GM23248 (cell line): Measurements from ENCODE around the gene CAPN14. TPM values are rescaled to one million over a fixed set of nuclear protein-coding genes. Genes with fewer than 3 reads are reported as not detected.

Experiments used
- DNase-seq: peaks from one replicate; pipeline ENCODE4 v3.0.0-alpha.2; 2015
- H2AFZ ChIP-seq: fragments of 200-600 bp; sonication (generic); 2 replicates; pipeline ENCODE4 v1.6.1; 2016; ENCODE audit warnings: antibody characterized with exemption
- H3F3A ChIP-seq: fragments of 200-600 bp; sonication (generic); 2 replicates; pipeline ENCODE4 v1.6.1; 2016; ENCODE audit warnings: mild to moderate bottlenecking, antibody characterized with exemption, mixed run types; ENCODE audit not compliant: insufficient read depth
- H3K27ac ChIP-seq: fragments of 200-600 bp; sonication (generic); 2 replicates; pipeline ENCODE4 v1.5.1; 2016; ENCODE audit warnings: mild to moderate bottlenecking
- H3K27me3 ChIP-seq: fragments of 200-600 bp; sonication (generic); replicated peaks from 2 replicates; pipeline ENCODE4 v1.6.1; 2016; ENCODE audit warnings: mild to moderate bottlenecking; ENCODE audit not compliant: insufficient read depth
- H3K36me3 ChIP-seq: fragments of 200-600 bp; sonication (generic); 2 replicates; pipeline ENCODE4 v1.6.1; 2016; ENCODE audit warnings: low read depth, mild to moderate bottlenecking
- H3K4me1 ChIP-seq: fragments of 200-600 bp; sonication (generic); 2 replicates; pipeline ENCODE4 v1.6.1; 2016; ENCODE audit warnings: mild to moderate bottlenecking; ENCODE audit not compliant: insufficient read depth
- H3K4me2 ChIP-seq: fragments of 200-600 bp; sonication (generic); one replicate; pipeline ENCODE4 v1.6.1; 2016; ENCODE audit warnings: mild to moderate bottlenecking; ENCODE audit not compliant: unreplicated experiment
- H3K4me3 ChIP-seq: fragments of 200-600 bp; sonication (generic); 2 replicates; pipeline ENCODE4 v1.5.1; 2016; ENCODE audit warnings: mild to moderate bottlenecking
- H3K79me2 ChIP-seq: fragments of 200-600 bp; sonication (generic); 2 replicates; pipeline ENCODE4 v1.6.1; 2016; ENCODE audit warnings: mild to moderate bottlenecking; ENCODE audit not compliant: insufficient read depth
- H3K9ac ChIP-seq: fragments of 200-600 bp; sonication (generic); 2 replicates; pipeline ENCODE4 v1.6.1; 2016; ENCODE audit warnings: mild to moderate bottlenecking
- H3K9me2 ChIP-seq: fragments of 200-600 bp; sonication (generic); 2 replicates; pipeline ENCODE4 v1.6.1; 2016; ENCODE audit warnings: mixed run types, mild to moderate bottlenecking, moderate library complexity; ENCODE audit not compliant: insufficient read depth
- H3K9me3 ChIP-seq: fragments of 200-600 bp; sonication (generic); one replicate; pipeline ENCODE4 v1.6.1; 2017; ENCODE audit warnings: low read depth
- H4K20me1 ChIP-seq: fragments of 200-600 bp; sonication (generic); 2 replicates; pipeline ENCODE4 v1.6.0; 2016; ENCODE audit not compliant: insufficient read depth
- EZH2 ChIP-seq: fragments of 200-600 bp; sonication (generic); IDR thresholded peaks from 2 replicates; pipeline ENCODE4 v1.6.1; 2018; ENCODE audit warnings: antibody characterized with exemption, mild to moderate bottlenecking; ENCODE audit not compliant: insufficient read depth, poor library complexity, severe bottlenecking
- EZH2phosphoT487 ChIP-seq: fragments of 200-600 bp; sonication (generic); IDR thresholded peaks from 2 replicates; pipeline ENCODE4 v1.6.1; 2018; ENCODE audit warnings: antibody characterized with exemption, moderate library complexity, mild to moderate bottlenecking, low read depth; ENCODE audit not compliant: insufficient read depth
- WGBS, 2 experiments: methylation state at CpG; one replicate each; pipeline ENCODE4 v1.1.6; 2015 to 2017; ENCODE audit warnings: low lambda C conversion rate in 2 of 2, low coverage in 1 of 2; ENCODE audit errors: missing lambda C conversion rate in 2 of 2; 5-methylcytosine and 5-hydroxymethylcytosine counted together
- in situ Hi-C: fragments of 300-500 bp; cut with MboI; formaldehyde crosslinking; loops from 2 replicates; pipeline ENCODE4 v1.15.0; 2020
- polyA plus RNA-seq: library from polyadenylated mRNA; unstranded; fragments of >200 nt; fragmentation: Nextera tagmentation; extraction: Ambion mirVana; gene quantifications from 2 replicates; pipeline ENCODE4 v1.2.1, GENCODE V29; 2016
- total RNA-seq: library from RNA; depleted of rRNA; stranded (reverse); fragments of >200 nt; shearing (Covaris generic); gene quantifications from 2 replicates; pipeline ENCODE4 v1.2.3, GENCODE V29; 2014

The CAPN14 gene
- total and polyA plus RNA-seq, 2 experiments from 2014 or later: 0.11 TPM; not detected in 1

- in situ Hi-C loops: no loop called here
- H2AFZ ChIP-seq: no peak overlapping the region
These were observed 12.1 kb downstream of the CAPN14 start for GRCh38 chr2:31205186-31205585.

GRCh38 chr2:31204783-31205182, 12.5 kb downstream of the CAPN14 start:
- no peak overlapping the region for H3K4me3 ChIP-seq
- H3K27ac ChIP-seq: no peak overlapping the region
- in situ Hi-C loops: no loop called here
- no peaks in the 10 kb centered on the region for H3K9me2 ChIP-seq
- H2AFZ ChIP-seq: no peak overlapping the region
- H3K4me2 ChIP-seq: no peak overlapping the region
- peaks cover 13% of the 10 kb centered on the region; the same call in 1 of the 2 replicates for H3K27me3 ChIP-seq
- H4K20me1 ChIP-seq: no peaks in the 10 kb centered on the region
- no peak overlapping the region for H3K9ac ChIP-seq
- no peaks in the 10 kb centered on the region for H3K79me2 ChIP-seq
- no peaks in the 10 kb centered on the region for H3F3A ChIP-seq
- WGBS, 2 experiments: 51 to 54% methylated on average over 6 of the region's 6 CpGs
- no peaks in the 10 kb centered on the region for H3K9me3 ChIP-seq
- TF ChIP-seq EZH2 (no peak), EZH2phosphoT487 (no peak)
- no peaks in the 10 kb centered on the region for H3K36me3 ChIP-seq
- H3K4me1 ChIP-seq: no peaks in the 10 kb centered on the region
- DNase-seq: no peak

More at GRCh38 chr2:31205186-31205585, 12.1 kb downstream of the CAPN14 start:
- no peak for DNase-seq
- no peaks in the 10 kb centered on the region for H3F3A ChIP-seq
- 25 to 30% methylated on average over 9 of the region's 9 CpGs for WGBS, 2 experiments
- no peak overlapping the region for H3K4me3 ChIP-seq
- H3K79me2 ChIP-seq: no peaks in the 10 kb centered on the region
- no peak overlapping the region for H3K9ac ChIP-seq
- H3K9me3 ChIP-seq: no peaks in the 10 kb centered on the region
- H3K4me1 ChIP-seq: no peaks in the 10 kb centered on the region
- H3K9me2 ChIP-seq: no peaks in the 10 kb centered on the region
- TF ChIP-seq EZH2phosphoT487 (no peak), EZH2 (no peak)
- H3K27me3 ChIP-seq: peaks cover 13% of the 10 kb centered on the region; the same call in 1 of the 2 replicates
- no peaks in the 10 kb centered on the region for H3K36me3 ChIP-seq
- no peak overlapping the region for H3K27ac ChIP-seq
- H3K4me2 ChIP-seq: no peak overlapping the region
- H4K20me1 ChIP-seq: no peaks in the 10 kb centered on the region

- Histone ChIP-seq H3K27ac (no peak overlapping the region), H4K20me1 (no peaks in the 10 kb centered on the region), H3K9ac (no peak overlapping the region), H3K36me3 (no peaks in the 10 kb centered on the region), H3F3A (no peaks in the 10 kb centered on the region), H3K9me3 (no peaks in the 10 kb centered on the region), H3K9me2 (no peaks in the 10 kb centered on the region), H3K4me1 (no peaks in the 10 kb centered on the region), H3K27me3 (peaks cover 13% of the 10 kb centered on the region; the same call in 1 of the 2 replicates), H3K79me2 (no peaks in the 10 kb centered on the region), H3K4me2 (no peak overlapping the region), H3K4me3 (no peak overlapping the region), H2AFZ (no peak overlapping the region)
- in situ Hi-C loops: no loop called here
- no peak for TF ChIP-seq EZH2
- TF ChIP-seq EZH2phosphoT487: no peak
- no peak for DNase-seq
These were observed 13.4 kb downstream of the CAPN14 start for GRCh38 chr2:31203916-31204315.

- Histone ChIP-seq H3K27ac (no peak overlapping the region), H4K20me1 (no peaks in the 10 kb centered on the region), H3K9me3 (no peaks in the 10 kb centered on the region), H3K36me3 (no peaks in the 10 kb centered on the region), H3K4me2 (no peak overlapping the region), H3K9ac (no peak overlapping the region), H3K4me3 (no peak overlapping the region), H3K4me1 (no peaks in the 10 kb centered on the region), H3F3A (no peaks in the 10 kb centered on the region), H3K27me3 (peaks cover 13% of the 10 kb centered on the region; the same call in 1 of the 2 replicates), H3K79me2 (no peaks in the 10 kb centered on the region), H3K9me2 (no peaks in the 10 kb centered on the region), H2AFZ (no peak overlapping the region)
- no peak for TF ChIP-seq EZH2phosphoT487
- no peak for TF ChIP-seq EZH2
- DNase-seq: no peak
- WGBS, 2 experiments: 62% methylated on average over 5 of the region's 5 CpGs
- in situ Hi-C loops: no loop called here
These were observed 14.5 kb downstream of the CAPN14 start for GRCh38 chr2:31202833-31203232.

- TF ChIP-seq EZH2 (no peak), EZH2phosphoT487 (no peak)
- no peaks in the 10 kb centered on the region for H3K79me2 ChIP-seq
- H2AFZ ChIP-seq: no peak overlapping the region
- no peak overlapping the region for H3K27ac ChIP-seq
- peaks cover 13% of the 10 kb centered on the region; the same call in 1 of the 2 replicates for H3K27me3 ChIP-seq
- in situ Hi-C loops: no loop called here
- H3K4me2 ChIP-seq: no peak overlapping the region
- no peaks in the 10 kb centered on the region for H3K9me3 ChIP-seq
- no peaks in the 10 kb centered on the region for H3F3A ChIP-seq
- no peak overlapping the region for H3K9ac ChIP-seq
- no peaks in the 10 kb centered on the region for H3K36me3 ChIP-seq
- no peaks in the 10 kb centered on the region for H3K4me1 ChIP-seq
- peak; percentile 20 for DNase-seq
- no peaks in the 10 kb centered on the region for H3K9me2 ChIP-seq
- no peak overlapping the region for H3K4me3 ChIP-seq
- H4K20me1 ChIP-seq: no peaks in the 10 kb centered on the region
- WGBS, 2 experiments: 46 to 49% methylated on average over 5 of the region's 5 CpGs
These were observed 15.3 kb downstream of the CAPN14 start for GRCh38 chr2:31202041-31202440.
